OCI-M2 (cell line): ENCODE results near the gene CTNND2.

ENCODE experiments used
- DNase-seq: peaks from one replicate; lab custom pipeline; 2025; ENCODE audit not compliant: unreplicated experiment; lab: John Stamatoyannopoulos, UW

The CTNND2 gene

GRCh38 chr5:11214864-11215644 lies 689.2 kb downstream of the CTNND2 start:
- DNase-seq, result no peak

- DNase-seq, result no peak
These were observed 691.5 kb downstream of the CTNND2 start for GRCh38 chr5:11212706-11213105.

GRCh38 chr5:11197726-11198125 lies 706.5 kb downstream of the CTNND2 start:
- no peak for DNase-seq

DNA sequence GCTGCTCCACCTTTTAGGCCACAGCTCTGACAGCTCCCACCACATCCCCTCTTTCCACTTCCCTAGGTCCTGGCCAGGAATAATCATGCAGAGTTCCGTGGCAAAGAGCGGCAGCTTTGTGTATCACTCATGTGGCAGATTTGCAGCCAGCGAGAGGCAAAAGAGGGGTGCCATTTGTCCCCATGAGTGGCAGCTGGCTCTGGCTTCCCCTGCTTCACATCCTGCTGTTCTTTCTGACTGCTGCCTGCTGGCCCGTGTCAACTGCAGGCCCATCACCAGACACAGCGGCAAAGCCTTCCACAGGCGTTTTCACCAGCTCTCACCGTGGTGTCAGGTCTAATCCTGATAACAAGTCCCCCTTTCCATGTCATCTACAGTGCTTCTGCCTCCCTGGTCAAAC lies 712.6 kb downstream of the CTNND2 start:
- DNase-seq, result no peak

- DNase-seq, result no peak
These were observed 721.7 kb downstream of the CTNND2 start for GRCh38 chr5:11182441-11183080.

GRCh38 chr5:11181940-11182339 lies 722.3 kb downstream of the CTNND2 start:
- DNase-seq, result no peak

GRCh38 chr5:11180890-11181289 lies 723.4 kb downstream of the CTNND2 start:
- DNase-seq, result no peak

DNA sequence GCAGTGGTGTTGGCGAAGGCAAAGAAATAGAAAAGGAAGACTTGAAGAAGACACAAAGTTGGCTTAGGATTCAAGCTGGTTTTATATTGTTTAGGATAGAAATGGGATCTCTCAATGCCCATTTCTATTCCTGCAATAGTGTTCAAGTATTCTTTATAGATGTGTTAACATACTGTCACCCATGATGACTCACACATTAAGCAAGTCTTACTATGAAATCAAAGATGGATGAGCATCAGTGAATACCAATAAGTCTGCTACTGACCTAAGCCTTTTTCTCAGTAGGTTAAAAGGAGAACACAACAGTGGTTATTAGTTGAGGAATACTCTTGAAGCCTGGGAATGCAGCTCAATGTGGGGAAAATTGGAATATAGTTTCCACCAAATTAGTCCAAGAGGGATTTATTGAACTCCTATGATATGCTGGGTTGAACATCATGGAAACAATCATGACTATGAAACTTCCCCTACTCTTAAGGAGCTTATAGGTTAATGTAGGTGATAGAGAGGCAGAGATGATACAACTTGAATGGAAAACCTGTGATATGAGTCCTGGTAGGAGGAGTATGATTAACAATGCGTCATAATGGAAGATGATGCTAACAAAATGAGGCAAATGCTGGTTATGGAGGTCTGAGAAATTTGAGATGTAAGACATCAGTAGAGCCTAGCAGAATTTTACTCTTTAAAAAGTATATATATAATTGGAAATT lies 726.1 kb downstream of the CTNND2 start:
- DNase-seq, result no peak

- DNase-seq, result no peak
These were observed 729.7 kb downstream of the CTNND2 start for GRCh38 chr5:11174591-11174990.

DNA sequence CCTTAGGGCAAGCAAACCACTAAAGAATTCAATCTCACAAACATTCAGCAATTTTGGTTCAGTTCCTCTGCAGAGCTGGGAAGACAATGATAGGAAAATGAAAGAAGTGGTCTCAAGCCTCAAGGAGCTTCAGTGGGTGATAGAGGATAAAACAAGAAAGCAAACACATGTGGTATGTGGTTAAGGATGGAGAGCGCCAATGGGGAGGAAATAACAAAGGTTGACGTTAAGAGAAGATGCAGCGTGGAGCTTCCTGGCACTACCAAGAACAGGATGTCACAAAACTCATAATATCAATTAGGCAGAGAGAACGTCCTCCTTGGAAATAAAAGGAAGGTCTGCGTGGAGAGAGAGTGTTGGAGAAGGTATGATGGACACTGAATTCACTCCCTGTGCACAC lies 731.8 kb downstream of the CTNND2 start:
- DNase-seq, result no peak

DNA sequence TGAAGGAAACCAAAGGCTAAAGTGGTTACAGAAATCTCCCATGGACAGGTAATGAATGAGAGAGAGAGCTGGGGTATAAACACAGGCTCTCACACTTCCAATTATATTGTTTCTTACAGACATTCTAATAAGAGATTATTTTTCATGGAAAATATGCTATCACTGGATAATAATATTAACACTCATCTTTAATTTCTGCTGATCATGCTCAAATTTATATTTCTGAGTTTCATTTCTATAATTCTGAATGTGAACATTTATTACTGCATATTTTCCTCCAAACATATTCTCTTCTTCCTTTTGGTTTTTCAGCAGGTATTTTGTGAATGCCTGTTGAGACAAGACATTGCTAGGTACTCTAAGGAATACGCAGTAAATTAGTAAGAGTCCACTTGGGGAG lies 733.0 kb downstream of the CTNND2 start:
- no peak for DNase-seq

DNA sequence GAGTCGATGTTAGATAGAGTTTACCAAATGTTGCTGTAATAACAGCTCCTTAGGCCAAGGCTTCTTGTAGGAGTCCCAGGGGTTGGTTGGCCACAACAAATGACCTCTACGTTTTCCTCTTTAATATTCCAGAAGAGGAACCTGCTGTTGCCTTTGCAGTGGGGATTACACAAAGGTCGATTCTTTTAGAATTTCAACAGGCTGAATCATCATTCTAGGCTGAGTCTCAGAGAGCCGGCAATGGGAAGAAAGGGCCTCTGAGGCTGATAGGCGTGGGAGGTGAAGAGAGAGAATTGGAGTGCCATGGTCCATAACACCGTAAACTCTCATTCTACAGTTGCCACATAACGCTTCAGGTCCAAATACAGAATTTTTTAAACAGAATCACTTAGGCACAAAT lies 737.3 kb downstream of the CTNND2 start:
- no peak for DNase-seq

DNA sequence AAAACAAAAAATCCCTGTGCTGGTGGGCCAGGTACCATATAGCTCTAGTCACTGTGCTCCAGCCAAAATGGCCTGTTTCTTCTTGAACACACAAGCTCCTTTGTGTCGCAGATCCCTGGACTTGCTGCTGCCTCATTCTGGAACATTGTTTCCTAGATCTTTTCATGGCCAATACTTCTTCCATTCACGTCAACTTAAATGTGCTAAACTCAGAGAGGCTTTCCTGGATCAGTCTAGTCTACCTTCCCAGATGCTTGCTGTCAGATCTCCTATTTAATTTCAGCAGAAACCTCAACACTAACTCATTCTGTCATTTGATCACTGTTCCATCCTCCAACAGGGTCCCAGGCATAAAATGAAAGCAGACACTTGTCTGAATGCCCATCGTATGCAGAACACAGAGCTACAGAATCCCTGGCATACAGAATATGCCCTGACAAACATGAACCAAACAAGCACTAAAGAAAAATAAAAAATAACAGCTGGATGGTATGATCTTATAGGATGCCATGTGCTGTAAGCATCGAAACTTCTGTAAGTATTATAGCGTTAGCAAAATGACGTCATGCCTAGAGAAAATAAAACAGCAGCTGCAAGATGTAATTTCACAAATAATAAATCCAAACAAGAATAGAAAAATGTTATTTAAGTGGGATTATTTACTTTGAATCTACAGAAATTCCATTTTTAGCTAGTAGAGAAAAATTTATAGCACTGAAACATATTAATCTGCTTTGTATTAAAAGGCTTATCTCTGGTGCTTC lies 739.5 kb downstream of the CTNND2 start:
- no peak for DNase-seq

GRCh38 chr5:11157132-11157531 lies 747.1 kb downstream of the CTNND2 start:
- DNase-seq, result no peak

DNA sequence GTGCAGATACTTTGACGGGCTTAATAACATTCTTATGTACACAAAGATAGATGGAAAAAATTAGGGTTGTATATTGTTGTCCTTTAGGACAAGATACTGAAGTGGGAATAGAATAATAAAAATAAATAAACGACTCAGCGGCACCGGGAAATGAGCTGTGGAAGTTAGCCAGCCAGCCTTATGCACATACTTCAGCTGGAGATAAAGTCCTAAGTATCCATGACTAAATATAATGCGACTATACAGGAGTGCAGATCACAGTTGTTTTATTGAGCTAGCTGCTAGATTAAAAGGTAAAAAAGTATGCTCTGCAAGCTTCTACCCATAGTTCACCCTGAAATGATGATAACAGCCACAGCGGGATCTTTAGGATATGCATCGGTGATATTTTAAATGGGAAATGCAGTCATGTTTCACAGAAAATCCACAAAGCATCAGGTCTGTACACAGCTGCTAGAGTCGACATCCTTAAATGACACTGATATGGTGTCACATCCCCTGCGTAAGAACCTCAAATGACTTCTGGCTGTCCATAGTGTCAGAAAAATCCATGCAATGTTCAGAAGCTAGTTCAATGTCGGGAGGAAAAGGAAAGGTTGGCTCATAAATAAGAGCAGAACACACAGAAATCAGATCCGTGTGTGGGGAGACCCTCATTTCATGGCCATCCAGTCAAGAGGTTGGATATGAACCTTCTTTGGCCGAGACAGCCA lies 750.4 kb downstream of the CTNND2 start:
- no peak for DNase-seq

GRCh38 chr5:11152368-11152767 lies 751.9 kb downstream of the CTNND2 start:
- DNase-seq, result no peak

GRCh38 chr5:11150976-11151375 lies 753.3 kb downstream of the CTNND2 start:
- DNase-seq, result no peak

GRCh38 chr5:11148810-11149539 lies 755.3 kb downstream of the CTNND2 start:
- no peak for DNase-seq

DNA sequence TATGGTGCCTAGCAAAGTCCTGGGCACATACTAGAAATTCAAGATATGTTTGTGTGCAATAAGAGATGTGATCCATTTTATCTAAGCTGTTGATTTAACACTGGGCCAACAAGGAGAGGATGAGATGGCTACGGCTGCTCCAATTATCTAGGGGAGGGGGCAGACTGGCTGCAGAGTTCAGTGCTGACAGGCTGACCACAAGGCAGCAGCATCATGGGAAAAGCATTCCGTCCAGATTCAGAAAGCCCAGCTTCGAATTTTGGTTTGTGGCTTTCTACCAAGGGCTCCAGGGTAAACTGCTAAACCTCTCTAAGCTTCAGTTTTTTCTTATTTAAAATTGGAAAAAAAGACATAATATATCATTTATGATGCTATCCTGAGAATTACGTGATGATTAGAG lies 758.1 kb downstream of the CTNND2 start:
- no peak for DNase-seq
